Motor neuron (in vitro differentiated cells): ENCODE results near the gene ABCD4. TPM values are rescaled to one million over a fixed set of nuclear protein-coding genes. Genes with fewer than 3 reads are reported as not detected.
"Not testable (repeated sequence)": the region's sequence is repeated elsewhere in the genome, so short reads cannot be mapped to it uniquely, and the experiment has no call there.

ENCODE experiments used
- ATAC-seq, 8 experiments: fragments of 200-7000 bp; cut with Tn5 transposase; replicated peaks in 6 of 8; 2 replicates each; pipeline ENCODE4 v1.8.0; 2021; ENCODE audit warnings: mild to moderate bottlenecking in 8 of 8, moderate library complexity in 8 of 8
- H3K27ac ChIP-seq, 2 donors: fragments of 250-450 bp; sonication (Bioruptor Pico); 2 replicates each; pipeline ENCODE4 v1.9.0; 2021; ENCODE audit warnings: antibody characterized with exemption in 2 of 2, mild to moderate bottlenecking in 2 of 2, moderate library complexity in 1 of 2
- H3K4me1 ChIP-seq, 2 donors: fragments of 250-450 bp; sonication (Bioruptor Pico); replicated peaks in 1 of 2; 2 replicates each; pipeline ENCODE4 v1.6.1; 2021; ENCODE audit warnings: antibody characterized with exemption in 2 of 2, mild to moderate bottlenecking in 2 of 2, moderate library complexity in 1 of 2
- H3K4me3 ChIP-seq, 5 donors: fragments of 250-450 bp; sonication (Bioruptor Pico); 2 replicates each; pipeline ENCODE4 v1.9.0; 2021; ENCODE audit warnings: antibody characterized with exemption in 5 of 5, mild to moderate bottlenecking in 5 of 5, moderate library complexity in 4 of 5
- WGBS, 10 experiments: fragments of 450-650 bp; shearing (Covaris generic); methylation state at CpG; one replicate each; pipeline ENCODE4 v1.0.0; 2022; 5-methylcytosine and 5-hydroxymethylcytosine counted together
- in situ Hi-C, 9 experiments: fragments of 400-800 bp; cut with MboI; loops; one replicate each; pipeline ENCODE4 v1.15.0; 2021; ENCODE audit warnings: low sequenced_read_pairs in 9 of 9, low pct_unique_long_range_greater_than_20kb in 2 of 9; ENCODE audit not compliant: unreplicated experiment in 9 of 9
- total RNA-seq, 8 experiments: library from RNA; unstranded; fragments of 300-600 nt; gene quantifications; 2 replicates each; pipeline versions ENCODE4 v1.2.3 to v1.2.4, GENCODE V29; 2022

Gene ABCD4
- total RNA-seq, 8 experiments from 2014 or later, result 39.3 to 75.6 (median 58.0) TPM

- WGBS, 10 experiments, result 70 to 100% (median 94%) methylated on average over 1 to 5 of the region's 9 CpGs; no CpG with 5 or more reads in 6 of the 10 experiments
- no peak overlapping the region for H3K27ac ChIP-seq
- ATAC-seq, result no peak
- H3K4me3 ChIP-seq, result no peak overlapping the region
- H3K4me1 ChIP-seq, result no peaks in the 10 kb centered on the region
- in situ Hi-C loops, result no loop called here
These were observed 6.7 kb downstream of the ABCD4 start for GRCh38 chr14:74296037-74296467.

GRCh38 chr14:74293606-74294005 is 9.1 kb downstream of the ABCD4 start:
- Histone ChIP-seq H3K4me3 (no peak overlapping the region), H3K27ac (no peak overlapping the region), H3K4me1 (no peaks in the 10 kb centered on the region)
- 80 to 100% (median 100%) methylated on average over 1 to 2 of the region's 2 CpGs; no CpG with 5 or more reads in 4 of the 10 experiments for WGBS, 10 experiments
- no peak for ATAC-seq
- in situ Hi-C loops, result no loop called here

DNA sequence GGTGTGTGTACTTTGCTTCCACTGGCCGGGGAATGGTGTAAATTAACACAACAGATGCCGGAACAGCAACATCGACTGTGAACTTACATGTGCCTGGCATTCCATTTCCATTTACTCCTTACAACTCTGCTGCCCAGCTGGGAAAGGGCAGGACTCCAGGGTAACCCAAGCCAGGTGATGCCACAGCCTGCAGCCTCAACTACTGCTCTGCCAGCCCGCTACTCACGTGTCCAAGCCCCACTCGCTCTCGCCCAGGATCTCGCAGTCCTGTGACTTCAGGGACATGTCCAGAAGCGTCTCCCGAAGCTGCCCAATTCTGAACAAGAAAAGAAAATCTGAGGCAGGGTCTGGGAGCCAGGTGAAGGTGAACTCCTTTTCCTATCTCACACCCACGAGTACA is 10.7 kb downstream of the ABCD4 start:
- Histone ChIP-seq H3K27ac (no peak overlapping the region), H3K4me3 (no peak overlapping the region), H3K4me1 (no peaks in the 10 kb centered on the region)
- in situ Hi-C loops, result no loop called here
- ATAC-seq, result no peak
- 82 to 100% (median 100%) methylated on average over 1 to 2 of the region's 11 CpGs; no CpG with 5 or more reads in 7 of the 10 experiments for WGBS, 10 experiments

GRCh38 chr14:74290415-74290814 is 12.3 kb downstream of the ABCD4 start:
- H3K27ac ChIP-seq, result no peak overlapping the region
- in situ Hi-C loops, result no loop called here
- WGBS, 10 experiments, result 40 to 90% (median 70%) methylated on average over 1 to 6 of the region's 7 CpGs; no CpG with 5 or more reads in 2 of the 10 experiments
- no peaks in the 10 kb centered on the region for H3K4me1 ChIP-seq
- ATAC-seq, result peak in 4 of 8 experiments; percentile 11 to 39 (median 30)
- H3K4me3 ChIP-seq, result no peak overlapping the region

DNA sequence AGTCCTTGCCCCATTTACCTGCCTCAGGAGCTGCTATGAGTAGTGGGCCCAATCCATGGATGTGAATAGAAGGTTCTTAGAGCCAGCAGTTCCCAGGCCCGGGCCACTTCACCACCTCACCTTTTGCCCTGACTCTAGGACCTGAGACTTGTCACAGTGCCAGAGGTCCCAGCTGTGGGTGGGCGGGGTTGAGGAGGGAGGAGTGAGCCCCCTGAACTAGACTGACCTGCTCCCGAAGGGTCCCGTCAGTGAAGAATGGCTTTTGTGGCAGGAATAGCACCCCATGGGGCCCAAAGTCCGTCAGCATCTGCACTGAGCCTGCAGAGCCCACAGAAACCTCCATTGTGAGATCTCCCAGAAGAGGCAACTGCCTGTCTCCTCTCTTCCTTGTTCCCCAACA is 12.9 kb downstream of the ABCD4 start:
- H3K4me3 ChIP-seq, result no peak overlapping the region
- no peak overlapping the region for H3K27ac ChIP-seq
- no peak for ATAC-seq
- H3K4me1 ChIP-seq, result no peaks in the 10 kb centered on the region
- 60 to 100% methylated on average over 1 to 3 of the region's 5 CpGs; no CpG with 5 or more reads in 8 of the 10 experiments for WGBS, 10 experiments
- in situ Hi-C loops, result no loop called here

DNA sequence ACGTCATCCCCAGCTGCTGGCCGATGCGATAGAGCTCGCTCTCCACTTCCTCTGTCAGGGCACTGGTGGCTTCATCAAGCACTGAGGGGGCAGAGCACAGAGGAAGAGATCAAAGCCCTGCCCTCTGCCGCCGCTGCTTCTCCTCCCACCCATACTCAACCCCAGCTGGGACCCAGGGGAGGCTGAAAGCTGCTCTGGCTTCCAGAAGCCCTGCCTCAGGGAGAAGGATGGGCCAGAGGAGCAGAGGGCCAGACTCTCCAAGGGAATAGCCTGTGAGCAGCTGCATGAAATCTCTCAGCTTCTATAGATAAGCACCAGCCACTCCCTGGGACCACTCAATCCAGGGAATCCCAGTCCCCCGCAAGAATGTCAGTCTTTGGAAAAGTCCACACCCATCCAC is 16.0 kb downstream of the ABCD4 start:
- 62 to 100% (median 89%) methylated on average over 1 to 3 of the region's 7 CpGs; no CpG with 5 or more reads in 5 of the 10 experiments for WGBS, 10 experiments
- H3K27ac ChIP-seq, result no peak overlapping the region
- ATAC-seq, result no peak
- no peak overlapping the region for H3K4me3 ChIP-seq
- no peaks in the 10 kb centered on the region for H3K4me1 ChIP-seq
- in situ Hi-C loops, result no loop called here

- ATAC-seq, result peak in 1 of 8 experiments; percentile 9
- 100% methylated on average over 1 to 2 of the region's 2 CpGs; no CpG with 5 or more reads in 8 of the 10 experiments for WGBS, 10 experiments
- Histone ChIP-seq H3K4me1 (no peaks in the 10 kb centered on the region), H3K27ac (no peak overlapping the region), H3K4me3 (no peak overlapping the region)
- in situ Hi-C loops, result no loop called here
These were observed 21.7 kb downstream of the ABCD4 start for GRCh38 chr14:74281069-74281468.

GRCh38 chr14:74278080-74278479 is 24.7 kb downstream of the ABCD4 start:
- no peak for ATAC-seq
- no peaks in the 10 kb centered on the region for H3K4me1 ChIP-seq
- H3K27ac ChIP-seq, result no peak overlapping the region
- H3K4me3 ChIP-seq, result no peak overlapping the region
- 40 to 80% (median 79%) methylated on average over 1 to 2 of the region's 2 CpGs; no CpG with 5 or more reads in 7 of the 10 experiments for WGBS, 10 experiments
- in situ Hi-C loops, result no loop called here

DNA sequence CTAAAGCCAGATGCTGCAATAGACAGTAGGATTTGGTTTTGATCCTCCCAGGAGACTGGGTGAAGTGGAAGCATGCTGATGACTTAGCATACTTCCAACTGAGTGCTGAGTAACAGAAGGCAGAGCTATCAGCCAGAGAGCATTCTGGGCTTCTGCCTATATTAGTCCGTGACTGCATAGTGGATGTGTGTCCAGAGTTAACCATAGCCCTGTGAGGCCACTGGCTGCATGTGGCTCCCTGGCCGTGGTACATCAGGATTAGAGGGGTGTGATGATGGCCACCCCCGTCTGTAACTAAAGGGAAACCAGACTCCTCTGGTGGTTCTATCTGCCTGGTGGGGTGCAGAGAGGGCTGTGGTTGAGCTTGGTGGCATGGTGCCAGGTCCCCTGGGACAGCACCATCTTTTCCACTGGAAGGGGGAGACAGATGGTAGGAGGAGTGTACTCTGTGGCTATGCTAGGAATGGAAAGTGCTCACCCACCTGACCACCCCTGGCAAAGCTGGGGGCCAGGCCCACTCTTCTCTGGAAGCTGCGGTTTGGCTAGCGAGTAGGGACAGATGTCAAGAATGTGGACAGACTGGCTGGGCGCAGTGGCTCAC is 27.4 kb downstream of the ABCD4 start:
- no peaks in the 10 kb centered on the region for H3K4me1 ChIP-seq
- no peak overlapping the region for H3K4me3 ChIP-seq
- WGBS, 10 experiments, result 0 to 100% (median 79%) methylated on average over 1 to 6 of the region's 6 CpGs; no CpG with 5 or more reads in 4 of the 10 experiments
- no peak overlapping the region for H3K27ac ChIP-seq
- in situ Hi-C loops, result no loop called here
- ATAC-seq, result peak; percentile 32 to 95 (median 65)

- WGBS, 10 experiments, result 60 to 100% (median 100%) methylated on average over 1 of the region's 1 CpG; no CpG with 5 or more reads in 2 of the 10 experiments
These were observed 31.4 kb downstream of the ABCD4 start for GRCh38 chr14:74271365-74271764.

DNA sequence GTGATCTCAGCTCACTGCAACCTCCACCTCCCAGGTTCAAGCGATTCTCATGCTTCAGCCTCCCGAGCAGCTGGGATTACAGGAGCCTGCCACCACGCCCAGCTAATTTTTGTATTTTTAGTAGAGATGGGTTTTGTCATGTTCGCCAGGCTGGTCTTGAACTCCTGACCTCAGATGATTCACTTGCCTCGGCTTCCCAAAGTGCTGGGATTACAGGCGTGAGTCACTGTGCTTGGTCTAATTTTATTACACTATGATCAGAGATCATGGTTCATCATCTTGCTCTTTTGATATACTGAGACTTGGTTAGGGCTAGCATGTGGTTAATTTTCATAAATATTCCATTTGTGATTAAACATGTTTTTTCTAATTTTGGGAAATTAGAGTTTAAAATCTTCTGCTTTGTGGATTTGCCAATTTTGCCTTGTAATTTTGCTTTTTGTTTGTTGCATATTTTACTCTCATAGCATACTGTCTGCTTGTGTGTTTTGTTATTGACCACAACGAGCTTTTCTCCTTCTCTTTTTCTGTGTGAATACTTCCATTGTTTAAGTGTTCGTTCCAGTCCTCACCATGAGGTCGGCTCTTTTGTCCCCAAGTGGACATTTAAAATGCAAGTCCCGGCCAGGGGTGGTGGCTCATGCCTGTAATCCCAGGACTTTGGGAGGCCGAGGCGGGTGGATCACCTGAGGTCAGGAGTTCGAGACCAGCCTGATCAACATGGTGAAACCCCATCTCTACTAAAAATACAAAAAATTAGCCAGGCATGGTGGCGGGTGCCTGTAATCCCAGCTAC is 32.2 kb downstream of the ABCD4 start:
- H3K4me3 ChIP-seq, H3K27ac ChIP-seq: not testable (repeated sequence)
- H3K4me1 ChIP-seq, result peaks cover 15 to 18% of the 10 kb centered on the region in 2 donors
- in situ Hi-C loops, result loop anchor here in 2 of 9 experiments (25.0 kb wide), 1 partner anchor 158 kb away; no protein-coding TSS in a partner anchor
- peak in 3 of 8 experiments; percentile 47 to 55 (median 49) for ATAC-seq
- 9 to 86% (median 51%) methylated on average over 4 to 10 of the region's 14 CpGs; no CpG with 5 or more reads in 1 of the 10 experiments for WGBS, 10 experiments

More at GRCh38 chr14:74271365-74271764, 31.4 kb downstream of the ABCD4 start:
- ATAC-seq, result no peak
- Histone ChIP-seq H3K27ac (no peak overlapping the region), H3K4me1 (peaks cover 9 to 11% of the 10 kb centered on the region in 2 donors), H3K4me3 (no peak overlapping the region)
- in situ Hi-C loops, result loop anchor here in 2 of 9 experiments (25.0 kb wide), 1 partner anchor 159 kb away; no protein-coding TSS in a partner anchor

- peak in 5 of 8 experiments; percentile 22 to 57 (median 51) for ATAC-seq
- peaks cover 38 to 43% of the 10 kb centered on the region in 2 donors for H3K4me1 ChIP-seq
- in situ Hi-C loops, result loop anchor here in 2 of 9 experiments (25.0 kb wide), 1 partner anchor 155 kb away; no protein-coding TSS in a partner anchor
- WGBS, 10 experiments, result 0 to 83% (median 36%) methylated on average over 1 to 2 of the region's 3 CpGs; no CpG with 5 or more reads in 7 of the 10 experiments
- H3K27ac ChIP-seq, result peak overlapping the region; percentile 9 to 40
- no peak overlapping the region for H3K4me3 ChIP-seq
These were observed 35.1 kb downstream of the ABCD4 start for GRCh38 chr14:74267588-74267987.
